SK-N-SH (cell line): ENCODE data around the gene GOLGA6L24.
"Not testable (repeated sequence)": the region's sequence is repeated elsewhere in the genome, so short reads cannot be mapped to it uniquely, and the experiment has no call there.

Experiments
- EZH2phosphoT487 ChIP-seq: fragments of 200-600 bp; sonication (generic); IDR thresholded peaks from 2 replicates; pipeline ENCODE4 v1.6.1; 2017; ENCODE audit warnings: low read depth, mixed run types, mild to moderate bottlenecking, antibody characterized with exemption, moderate library complexity, borderline replicate concordance
- FOXJ3 ChIP-seq: sonication (generic); formaldehyde crosslinking; IDR thresholded peaks from 2 replicates; pipeline ENCODE4 v1.5.1; 2020; ENCODE audit warnings: mild to moderate bottlenecking, missing genetic modification reagents
- FOXM1 ChIP-seq: IDR thresholded peaks from 2 replicates; pipeline ENCODE4 v1.4.0; 2012; ENCODE audit warnings: low read depth, mild to moderate bottlenecking
- TF ChIP-seq, protein P1 (sequence below): fragments of 200-600 bp; sonication (generic); IDR thresholded peaks from 2 replicates; pipeline ENCODE4 v1.6.1; 2017; ENCODE audit warnings: antibody characterized with exemption, mild to moderate bottlenecking, moderate library complexity

- TF ChIP-seq, protein P1, sequence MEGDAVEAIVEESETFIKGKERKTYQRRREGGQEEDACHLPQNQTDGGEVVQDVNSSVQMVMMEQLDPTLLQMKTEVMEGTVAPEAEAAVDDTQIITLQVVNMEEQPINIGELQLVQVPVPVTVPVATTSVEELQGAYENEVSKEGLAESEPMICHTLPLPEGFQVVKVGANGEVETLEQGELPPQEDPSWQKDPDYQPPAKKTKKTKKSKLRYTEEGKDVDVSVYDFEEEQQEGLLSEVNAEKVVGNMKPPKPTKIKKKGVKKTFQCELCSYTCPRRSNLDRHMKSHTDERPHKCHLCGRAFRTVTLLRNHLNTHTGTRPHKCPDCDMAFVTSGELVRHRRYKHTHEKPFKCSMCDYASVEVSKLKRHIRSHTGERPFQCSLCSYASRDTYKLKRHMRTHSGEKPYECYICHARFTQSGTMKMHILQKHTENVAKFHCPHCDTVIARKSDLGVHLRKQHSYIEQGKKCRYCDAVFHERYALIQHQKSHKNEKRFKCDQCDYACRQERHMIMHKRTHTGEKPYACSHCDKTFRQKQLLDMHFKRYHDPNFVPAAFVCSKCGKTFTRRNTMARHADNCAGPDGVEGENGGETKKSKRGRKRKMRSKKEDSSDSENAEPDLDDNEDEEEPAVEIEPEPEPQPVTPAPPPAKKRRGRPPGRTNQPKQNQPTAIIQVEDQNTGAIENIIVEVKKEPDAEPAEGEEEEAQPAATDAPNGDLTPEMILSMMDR = not testable (repeated sequence)
- TF ChIP-seq FOXM1; FOXJ3 (CRISPR knock-in tag); EZH2phosphoT487: not testable (repeated sequence)
Measured at GRCh38 chr15:28322129-28322588, 35.7 kb downstream of the GOLGA6L24 start, which contains the start of gene HERC2.
